Mucosa of rectum (tissue), 2 donors: ENCODE measurements around the gene RC3H1.
"Not testable (repeated sequence)": the region's sequence is repeated elsewhere in the genome, so short reads cannot be mapped to it uniquely, and the experiment has no call there.

Source experiments
- H3K27ac ChIP-seq, 2 donors: one replicate each; pipeline ENCODE4 v1.7.0; 2013; ENCODE audit warnings: inconsistent platforms in 2 of 2, low read depth in 2 of 2, low read length in 2 of 2
- H3K27me3 ChIP-seq, 2 donors: one replicate each; pipeline ENCODE4 v1.7.0; 2013; ENCODE audit warnings: low read length in 2 of 2; ENCODE audit not compliant: control insufficient read depth in 2 of 2, insufficient read depth in 2 of 2
- H3K36me3 ChIP-seq, 2 donors: one replicate each; pipeline ENCODE4 v1.7.0; 2013; ENCODE audit warnings: low read length in 2 of 2; ENCODE audit not compliant: control insufficient read depth in 2 of 2, insufficient read depth in 2 of 2
- H3K4me1 ChIP-seq, 2 donors: one replicate each; pipeline ENCODE4 v1.7.0; 2013; ENCODE audit warnings: low read length in 2 of 2, mild to moderate bottlenecking in 1 of 2; ENCODE audit not compliant: control insufficient read depth in 2 of 2, insufficient read depth in 2 of 2
- H3K4me3 ChIP-seq, 2 donors: one replicate each; pipeline ENCODE4 v1.7.0; 2013; ENCODE audit warnings: low read length in 2 of 2
- H3K9ac ChIP-seq, 2 donors: one replicate each; pipeline ENCODE4 v1.7.0; 2013; ENCODE audit warnings: low read length in 2 of 2, low read depth in 1 of 2, mild to moderate bottlenecking in 1 of 2
- H3K9me3 ChIP-seq, 2 donors: one replicate each; pipeline ENCODE4 v1.7.0; 2013; ENCODE audit warnings: low read length in 2 of 2; ENCODE audit not compliant: control insufficient read depth in 2 of 2
- donor health status: healthy.
- donor health status: Normal muscosa, but diverticular disease.

RC3H1 gene

DNA sequence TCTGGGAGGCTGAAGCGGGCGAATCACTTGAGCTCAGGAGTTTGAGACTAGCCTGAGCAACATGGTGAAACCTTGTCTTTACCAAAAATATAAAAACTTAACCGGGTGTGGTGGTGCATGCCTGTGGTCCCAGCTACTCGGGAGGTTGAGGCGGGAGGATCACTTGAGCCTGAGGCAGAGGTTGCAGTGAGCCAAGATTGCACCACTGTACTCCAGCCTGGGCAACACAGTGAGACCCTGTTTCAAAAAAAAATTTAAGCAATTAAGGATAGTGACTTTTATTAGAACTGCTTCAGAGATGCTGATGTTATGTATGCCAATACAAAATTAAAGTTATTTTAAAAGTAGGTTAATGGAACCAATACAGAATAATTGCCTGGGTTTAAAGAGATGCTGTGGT is 56.3 kb downstream of the RC3H1 start:
- not testable (repeated sequence) for H3K9me3 ChIP-seq, H3K27ac ChIP-seq, H3K9ac ChIP-seq, H3K4me3 ChIP-seq, H3K4me1 ChIP-seq, H3K27me3 ChIP-seq
- H3K36me3 ChIP-seq, result peaks cover 62 to 73% of the 10 kb centered on the region in 2 donors

- Histone ChIP-seq H3K4me1 (no peaks in the 10 kb centered on the region), H3K36me3 (peaks cover 57 to 70% of the 10 kb centered on the region in 2 donors), H3K27me3 (no peaks in the 10 kb centered on the region)
These were observed 58.7 kb downstream of the RC3H1 start for GRCh38 chr1:173963477-173963876.

GRCh38 chr1:173960625-173961024 is 61.5 kb downstream of the RC3H1 start:
- H3K9ac ChIP-seq, result no peak overlapping the region

More at GRCh38 chr1:173963477-173963876, 58.7 kb downstream of the RC3H1 start:
- Histone ChIP-seq H3K4me3 (no peak overlapping the region), H3K27ac (no peak overlapping the region), H3K9ac (no peak overlapping the region), H3K9me3 (no peaks in the 10 kb centered on the region)

DNA sequence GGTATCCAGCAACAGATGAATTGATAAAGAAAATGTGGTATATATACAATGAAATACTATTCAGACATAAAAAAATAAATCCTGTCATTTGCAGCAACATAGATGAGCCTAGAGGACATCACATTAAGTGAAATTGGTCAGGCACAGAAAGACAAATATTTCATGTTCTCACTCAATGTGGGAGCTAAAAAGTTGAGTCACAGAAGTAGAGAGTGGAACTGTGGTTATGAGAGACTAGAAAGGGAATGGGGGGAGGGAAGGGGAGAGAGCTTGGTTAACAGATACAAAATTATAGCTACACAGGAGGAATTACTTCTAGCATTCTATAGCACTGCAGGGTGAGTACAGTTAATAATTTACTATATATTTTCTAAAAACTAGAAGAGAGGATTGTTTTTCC is 68.0 kb downstream of the RC3H1 start:
- Histone ChIP-seq H3K4me3 (no peak overlapping the region), H3K36me3 (peaks cover 48 to 51% of the 10 kb centered on the region in 2 donors), H3K27me3 (no peaks in the 10 kb centered on the region), H3K27ac (no peak overlapping the region), H3K9ac (no peak overlapping the region), H3K9me3 (no peaks in the 10 kb centered on the region), H3K4me1 (no peaks in the 10 kb centered on the region)

More at GRCh38 chr1:173960625-173961024, 61.5 kb downstream of the RC3H1 start:
- Histone ChIP-seq H3K27me3 (no peaks in the 10 kb centered on the region), H3K9me3 (no peaks in the 10 kb centered on the region), H3K27ac (no peak overlapping the region), H3K36me3 (peaks cover 55 to 61% of the 10 kb centered on the region in 2 donors), H3K4me3 (no peak overlapping the region), H3K4me1 (no peaks in the 10 kb centered on the region)

GRCh38 chr1:173948594-173948993 is 73.6 kb downstream of the RC3H1 start:
- no peak overlapping the region for H3K27ac ChIP-seq
- H3K4me1 ChIP-seq, result no peaks in the 10 kb centered on the region
- H3K9me3 ChIP-seq, result no peaks in the 10 kb centered on the region
- H3K4me3 ChIP-seq, result no peak overlapping the region
- H3K27me3 ChIP-seq, result no peaks in the 10 kb centered on the region
- H3K9ac ChIP-seq, result no peak overlapping the region
- H3K36me3 ChIP-seq, result peaks cover 66 to 68% of the 10 kb centered on the region in 2 donors

- Histone ChIP-seq H3K4me1 (no peaks in the 10 kb centered on the region), H3K36me3 (peaks cover 72 to 74% of the 10 kb centered on the region in 2 donors), H3K9ac (no peak overlapping the region), H3K27ac (no peak overlapping the region), H3K9me3 (no peaks in the 10 kb centered on the region), H3K27me3 (no peaks in the 10 kb centered on the region), H3K4me3 (no peak overlapping the region)
These were observed 75.7 kb downstream of the RC3H1 start for GRCh38 chr1:173946380-173946921.

- Histone ChIP-seq H3K27me3 (no peaks in the 10 kb centered on the region), H3K4me3 (no peak overlapping the region), H3K36me3 (peaks cover 54 to 60% of the 10 kb centered on the region in 2 donors), H3K9me3 (no peaks in the 10 kb centered on the region), H3K27ac (no peak overlapping the region), H3K9ac (no peak overlapping the region), H3K4me1 (no peaks in the 10 kb centered on the region)
These were observed 85.1 kb downstream of the RC3H1 start for GRCh38 chr1:173937062-173937461.

GRCh38 chr1:173934440-173934839 is 87.7 kb downstream of the RC3H1 start:
- Histone ChIP-seq H3K4me1 (no peaks in the 10 kb centered on the region), H3K36me3 (peaks cover 40 to 41% of the 10 kb centered on the region in 2 donors), H3K9ac (no peak overlapping the region), H3K27ac (no peak overlapping the region), H3K9me3 (no peaks in the 10 kb centered on the region), H3K4me3 (no peak overlapping the region), H3K27me3 (no peaks in the 10 kb centered on the region)

DNA sequence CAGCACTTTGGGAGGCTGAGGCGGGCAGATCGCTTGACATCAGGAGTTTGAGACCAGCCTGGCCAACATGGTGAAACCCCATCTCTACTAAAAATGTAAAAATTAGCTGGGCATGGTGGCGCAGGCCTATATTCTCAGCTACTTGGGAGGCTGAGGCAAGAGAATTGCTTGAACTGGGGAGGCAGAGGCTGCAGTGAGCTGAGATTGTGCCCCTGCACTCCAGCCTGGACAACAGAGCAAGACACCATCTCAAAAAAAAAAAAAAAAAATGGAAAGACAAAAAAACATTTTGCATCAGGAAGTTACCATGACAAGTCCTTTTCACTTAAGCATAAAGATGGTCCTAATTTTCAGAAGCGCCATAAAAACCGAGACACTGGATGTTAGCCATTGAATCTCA is 91.6 kb downstream of the RC3H1 start:
- H3K9me3 ChIP-seq, H3K27ac ChIP-seq, H3K4me3 ChIP-seq, H3K4me1 ChIP-seq, H3K27me3 ChIP-seq, H3K9ac ChIP-seq: not testable (repeated sequence)
- peaks cover 20% of the 10 kb centered on the region in 2 donors for H3K36me3 ChIP-seq

- no peaks in the 10 kb centered on the region for H3K4me1 ChIP-seq
- no peak overlapping the region for H3K4me3 ChIP-seq
- no peaks in the 10 kb centered on the region for H3K27me3 ChIP-seq
- H3K9me3 ChIP-seq, result no peaks in the 10 kb centered on the region
- H3K27ac ChIP-seq, result no peak overlapping the region
- H3K36me3 ChIP-seq, result no peaks in the 10 kb centered on the region
- no peak overlapping the region for H3K9ac ChIP-seq
These were observed 96.6 kb downstream of the RC3H1 start for GRCh38 chr1:173925306-173926242.
